Keratinocyte (primary cell): ENCODE results near the gene ASIC2. TPM values are rescaled to one million over a fixed set of nuclear protein-coding genes. Genes with fewer than 3 reads are reported as not detected.

ENCODE experiments used
- DNase-seq: peaks from one replicate; pipeline ENCODE4 v3.0.0-alpha.2; 2011; ENCODE audit warnings: low read depth, missing footprints, low spot score
- FAIRE-seq: peaks from 2 replicates; lab custom pipeline; 2011; peaks lifted over from hg19 to GRCh38; lab: Jason Lieb, UNC
- H2AFZ ChIP-seq: 2 replicates; pipeline ENCODE4 v1.6.0; 2012; ENCODE audit warnings: low read length, control low read depth, inconsistent platforms; ENCODE audit not compliant: control insufficient read depth
- H3K27ac ChIP-seq: 2 replicates; pipeline ENCODE4 v1.5.1; 2011; ENCODE audit warnings: low read length; ENCODE audit not compliant: control insufficient read depth, insufficient read depth
- H3K27me3 ChIP-seq: 3 replicates; pipeline ENCODE4 v1.6.0; 2011; ENCODE audit warnings: low read length; ENCODE audit not compliant: control insufficient read depth, insufficient read depth; ENCODE audit errors: extremely low read depth
- H3K36me3 ChIP-seq, 2 experiments: 2 replicates in 1 of 2; 3 replicates in 1 of 2; pipeline ENCODE4 v1.5.1; 2011; ENCODE audit warnings: low read length in 2 of 2, mild to moderate bottlenecking in 1 of 2; ENCODE audit not compliant: control insufficient read depth in 2 of 2, insufficient read depth in 2 of 2; ENCODE audit errors: extremely low read depth in 1 of 2
- H3K4me1 ChIP-seq: 3 replicates; pipeline ENCODE4 v1.5.1; 2011; ENCODE audit warnings: low read length; ENCODE audit not compliant: control insufficient read depth, insufficient read depth; ENCODE audit errors: extremely low read depth
- H3K4me2 ChIP-seq: 3 replicates; pipeline ENCODE4 v1.6.0; 2011; ENCODE audit warnings: low read depth, low read length; ENCODE audit not compliant: control insufficient read depth, insufficient read depth; ENCODE audit errors: extremely low read depth
- H3K4me3 ChIP-seq, 3 experiments: fragments of 200-600 bp in 1 of 3; sonication (generic) in 1 of 3; 2 replicates in 2 of 3; 3 replicates in 1 of 3; pipeline ENCODE4 v1.5.1; 2011 to 2016; ENCODE audit warnings: low read length in 3 of 3, mild to moderate bottlenecking in 3 of 3, control low read depth in 2 of 3, inconsistent platforms in 1 of 3, low read depth in 1 of 3, mixed read lengths in 1 of 3, mixed run types in 1 of 3, moderate library complexity in 1 of 3; ENCODE audit not compliant: control insufficient read depth in 2 of 3, insufficient read depth in 2 of 3; ENCODE audit errors: extremely low read depth in 1 of 3
- H3K79me2 ChIP-seq: 2 replicates; pipeline ENCODE4 v1.6.0; 2012; ENCODE audit warnings: low read length; ENCODE audit not compliant: control insufficient read depth, insufficient read depth
- H3K9ac ChIP-seq: 3 replicates; pipeline ENCODE4 v1.6.0; 2011; ENCODE audit warnings: low read length; ENCODE audit not compliant: control insufficient read depth, insufficient read depth; ENCODE audit errors: extremely low read depth
- H3K9me1 ChIP-seq: 3 replicates; pipeline ENCODE4 v1.6.0; 2011; ENCODE audit warnings: low read length; ENCODE audit not compliant: control insufficient read depth, insufficient read depth; ENCODE audit errors: extremely low read depth
- H3K9me3 ChIP-seq: 2 replicates; pipeline ENCODE4 v1.5.1; 2012; ENCODE audit warnings: low read depth, low read length; ENCODE audit not compliant: control insufficient read depth
- H4K20me1 ChIP-seq: 3 replicates; pipeline ENCODE4 v1.6.0; 2011; ENCODE audit warnings: low read length; ENCODE audit not compliant: control insufficient read depth, insufficient read depth; ENCODE audit errors: extremely low read depth
- EZH2 ChIP-seq: IDR thresholded peaks from one replicate; pipeline ENCODE4 v1.6.1; 2012; ENCODE audit warnings: inconsistent platforms, mild to moderate bottlenecking, low read length, moderate library complexity
- dilution Hi-C: fragments of 300-500 bp; cut with MboI; formaldehyde crosslinking; loops from one replicate; pipeline ENCODE4 v1.7.0; 2020; ENCODE audit warnings: low sequenced_read_pairs; ENCODE audit not compliant: extremely low pct_ligation_motif_present
- polyA plus RNA-seq, 5 experiments: library from polyadenylated mRNA; depleted of rRNA in 3 of 5; stranded (reverse) in 3 of 5; stranded (forward) in 1 of 5; unstranded in 1 of 5; fragments of >200 nt; gene quantifications; 1 replicate in 1 of 5; 2 replicates in 3 of 5; 3 replicates in 1 of 5; pipeline versions ENCODE4 v1.2.1 to v1.2.3, GENCODE V29; 2011 to 2012; ENCODE audit warnings: missing spikeins in 2 of 5, low read depth in 1 of 5, low replicate concordance in 1 of 5
- TF ChIP-seq, protein P1 (sequence below), 3 experiments: IDR thresholded peaks in 1 of 3; conservative IDR thresholded peaks in 1 of 3; optimal IDR thresholded peaks in 1 of 3; 2 replicates in 2 of 3; 3 replicates in 1 of 3; pipeline versions ENCODE3 to v1.5.1; 2011; ENCODE audit warnings: low read length in 3 of 3, mild to moderate bottlenecking in 3 of 3, moderate library complexity in 2 of 3, control low read depth in 1 of 3, inconsistent platforms in 1 of 3; ENCODE audit not compliant: insufficient read depth in 2 of 3; ENCODE audit errors: extremely low read depth in 1 of 3

The ASIC2 gene
- polyA plus RNA-seq, 1 donor (not counting 4 experiments of a cell fraction or from before 2014, with no cell fraction given): not detected

- Histone ChIP-seq H3K27ac (no peak overlapping the region), H2AFZ (no peak overlapping the region), H3K4me3 (no peak overlapping the region), H3K4me1 (no peaks in the 10 kb centered on the region), H3K9ac (no peak overlapping the region), H3K4me2 (no peak overlapping the region), H3K27me3 (no peaks in the 10 kb centered on the region), H4K20me1 (no peaks in the 10 kb centered on the region), H3K9me1 (no peaks in the 10 kb centered on the region), H3K79me2 (no peaks in the 10 kb centered on the region), H3K36me3 (no peaks in the 10 kb centered on the region), H3K9me3 (no peaks in the 10 kb centered on the region)
- TF ChIP-seq, protein P1, sequence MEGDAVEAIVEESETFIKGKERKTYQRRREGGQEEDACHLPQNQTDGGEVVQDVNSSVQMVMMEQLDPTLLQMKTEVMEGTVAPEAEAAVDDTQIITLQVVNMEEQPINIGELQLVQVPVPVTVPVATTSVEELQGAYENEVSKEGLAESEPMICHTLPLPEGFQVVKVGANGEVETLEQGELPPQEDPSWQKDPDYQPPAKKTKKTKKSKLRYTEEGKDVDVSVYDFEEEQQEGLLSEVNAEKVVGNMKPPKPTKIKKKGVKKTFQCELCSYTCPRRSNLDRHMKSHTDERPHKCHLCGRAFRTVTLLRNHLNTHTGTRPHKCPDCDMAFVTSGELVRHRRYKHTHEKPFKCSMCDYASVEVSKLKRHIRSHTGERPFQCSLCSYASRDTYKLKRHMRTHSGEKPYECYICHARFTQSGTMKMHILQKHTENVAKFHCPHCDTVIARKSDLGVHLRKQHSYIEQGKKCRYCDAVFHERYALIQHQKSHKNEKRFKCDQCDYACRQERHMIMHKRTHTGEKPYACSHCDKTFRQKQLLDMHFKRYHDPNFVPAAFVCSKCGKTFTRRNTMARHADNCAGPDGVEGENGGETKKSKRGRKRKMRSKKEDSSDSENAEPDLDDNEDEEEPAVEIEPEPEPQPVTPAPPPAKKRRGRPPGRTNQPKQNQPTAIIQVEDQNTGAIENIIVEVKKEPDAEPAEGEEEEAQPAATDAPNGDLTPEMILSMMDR (optimal IDR thresholded peaks at IDR 0.05 in 1 of 3, IDR thresholded peaks at IDR 0.05 in 1 of 3, conservative IDR thresholded peaks at IDR 0.05 in 1 of 3; ENCODE audit: extremely low read depth in 1 of 3, insufficient read depth in 2 of 3, low read length in 3 of 3): no peak
- TF ChIP-seq EZH2: no peak
- DNase-seq (no peak), FAIRE-seq (no peak)
- dilution Hi-C loops: no loop called here
These were observed 23.7 kb upstream of the ASIC2 start for GRCh38 chr17:33316746-33317145.

- no peak for DNase-seq
- dilution Hi-C loops: no loop called here
- Histone ChIP-seq H3K79me2 (no peaks in the 10 kb centered on the region), H3K36me3 (no peaks in the 10 kb centered on the region), H4K20me1 (no peaks in the 10 kb centered on the region), H3K9me1 (no peaks in the 10 kb centered on the region), H2AFZ (no peak overlapping the region), H3K27ac (no peak overlapping the region), H3K27me3 (peaks cover 4% of the 10 kb centered on the region), H3K9me3 (no peaks in the 10 kb centered on the region), H3K4me3 (no peak overlapping the region), H3K9ac (no peak overlapping the region), H3K4me2 (no peak overlapping the region), H3K4me1 (no peaks in the 10 kb centered on the region)
- FAIRE-seq: no peak
- TF ChIP-seq, protein P1 (optimal IDR thresholded peaks at IDR 0.05 in 1 of 3, IDR thresholded peaks at IDR 0.05 in 1 of 3, conservative IDR thresholded peaks at IDR 0.05 in 1 of 3; ENCODE audit: extremely low read depth in 1 of 3, insufficient read depth in 2 of 3, low read length in 3 of 3): no peak
- TF ChIP-seq EZH2: no peak
These were observed 17.2 kb upstream of the ASIC2 start for GRCh38 chr17:33310296-33310695.
